NK-92 treated with Interleukin-12 subunit alpha and Interleukin-12 subunit beta, amount 100 ng/mL, for 24 hours (cell line): ENCODE measurements around the gene EFS.

ENCODE experiments used
- DNase-seq: peaks from one replicate; lab custom pipeline; 2025; lab: John Stamatoyannopoulos, UW

The EFS gene

GRCh38 chr14:23359167-23359626, 5.8 kb downstream of the EFS start:
- DNase-seq: no peak

GRCh38 chr14:23358553-23359166, 6.3 kb downstream of the EFS start:
- no peak for DNase-seq

GRCh38 chr14:23358042-23358441, 6.9 kb downstream of the EFS start:
- DNase-seq: no peak

- no peak for DNase-seq
Observed at GRCh38 chr14:23357261-23357660, 7.7 kb downstream of the EFS start.

GRCh38 chr14:23356662-23357061, 8.3 kb downstream of the EFS start:
- DNase-seq: no peak

- DNase-seq: no peak
Observed at GRCh38 chr14:23355871-23356435, 9.0 kb downstream of the EFS start.

GRCh38 chr14:23354990-23355389, 10.0 kb downstream of the EFS start:
- DNase-seq: no peak

- DNase-seq: no peak
Observed at GRCh38 chr14:23353433-23353780, 11.6 kb downstream of the EFS start.

GRCh38 chr14:23352506-23353432, 12.2 kb downstream of the EFS start, which contains the start of gene SLC22A17:
Gene SLC22A17, minus strand, starts transcription at chr14:23352887.
- DNase-seq: no peak

GRCh38 chr14:23351681-23352505, 13.1 kb downstream of the EFS start:
- DNase-seq: no peak

GRCh38 chr14:23349156-23349845, 15.7 kb downstream of the EFS start:
- no peak for DNase-seq

- no peak for DNase-seq
Observed at GRCh38 chr14:23348297-23348655, 16.7 kb downstream of the EFS start.

GRCh38 chr14:23347406-23348296, 17.3 kb downstream of the EFS start:
- DNase-seq: no peak

- DNase-seq: no peak
Observed at GRCh38 chr14:23346693-23347405, 18.1 kb downstream of the EFS start.

GRCh38 chr14:23345987-23346692, 18.8 kb downstream of the EFS start:
- DNase-seq: no peak

- no peak for DNase-seq
Observed at GRCh38 chr14:23344481-23344880, 20.5 kb downstream of the EFS start.

GRCh38 chr14:23339506-23340268, 25.3 kb downstream of the EFS start:
- no peak for DNase-seq

GRCh38 chr14:23335623-23336022, 29.3 kb downstream of the EFS start:
- no peak for DNase-seq
